ENCODE data around the gene FAM118A. TPM values are rescaled to one million over a fixed set of nuclear protein-coding genes. Genes with fewer than 3 reads are reported as not detected.

The FAM118A gene
- total RNA-seq, 1 experiment from 2014 or later = 20.3 TPM

DNA sequence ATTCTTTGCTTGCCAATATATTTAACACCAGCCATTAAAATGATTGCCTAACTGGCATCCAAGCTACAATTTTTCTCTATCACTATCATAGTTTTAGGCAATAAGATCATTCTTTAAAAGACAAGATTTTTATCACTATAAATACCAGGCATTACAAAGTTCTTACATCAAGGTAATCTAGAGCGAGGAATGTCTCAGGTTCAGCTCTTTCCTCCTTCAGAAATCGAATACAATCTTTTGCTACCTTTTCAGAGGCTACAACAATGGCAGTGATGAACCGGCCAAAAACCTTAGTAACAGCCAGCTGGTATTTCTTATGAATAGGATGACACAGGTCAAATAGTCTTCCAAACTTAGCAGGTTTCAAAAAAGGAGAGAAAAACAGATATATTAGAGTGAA is 79.8 kb downstream of the FAM118A start:
- H2AFZ ChIP-seq (ENCODE audit: low read length) = no peak overlapping the region
- no peaks in the 10 kb centered on the region for H3F3A ChIP-seq (ENCODE audit: low read length, unreplicated experiment)
- no peaks in the 10 kb centered on the region for H3K36me3 ChIP-seq (ENCODE audit: low read depth, low read length)
- no peak overlapping the region for H3K9ac ChIP-seq (ENCODE audit: low read length)
- no TSS peak for BruUV-seq (replicated peaks)
- no peaks in the 10 kb centered on the region for H4K20me1 ChIP-seq (ENCODE audit: low read length)
- CTCF ChIA-PET = no interaction called here
- H3K27me3 ChIP-seq (ENCODE audit: low read length) = peaks cover 4% of the 10 kb centered on the region; the same call in 1 of the 2 replicates
- no peak for TF ChIP-seq EZH2phosphoT487 (IDR thresholded peaks at IDR 0.05; ENCODE audit: borderline replicate concordance, low read length)
- TF ChIP-seq, protein P1, sequence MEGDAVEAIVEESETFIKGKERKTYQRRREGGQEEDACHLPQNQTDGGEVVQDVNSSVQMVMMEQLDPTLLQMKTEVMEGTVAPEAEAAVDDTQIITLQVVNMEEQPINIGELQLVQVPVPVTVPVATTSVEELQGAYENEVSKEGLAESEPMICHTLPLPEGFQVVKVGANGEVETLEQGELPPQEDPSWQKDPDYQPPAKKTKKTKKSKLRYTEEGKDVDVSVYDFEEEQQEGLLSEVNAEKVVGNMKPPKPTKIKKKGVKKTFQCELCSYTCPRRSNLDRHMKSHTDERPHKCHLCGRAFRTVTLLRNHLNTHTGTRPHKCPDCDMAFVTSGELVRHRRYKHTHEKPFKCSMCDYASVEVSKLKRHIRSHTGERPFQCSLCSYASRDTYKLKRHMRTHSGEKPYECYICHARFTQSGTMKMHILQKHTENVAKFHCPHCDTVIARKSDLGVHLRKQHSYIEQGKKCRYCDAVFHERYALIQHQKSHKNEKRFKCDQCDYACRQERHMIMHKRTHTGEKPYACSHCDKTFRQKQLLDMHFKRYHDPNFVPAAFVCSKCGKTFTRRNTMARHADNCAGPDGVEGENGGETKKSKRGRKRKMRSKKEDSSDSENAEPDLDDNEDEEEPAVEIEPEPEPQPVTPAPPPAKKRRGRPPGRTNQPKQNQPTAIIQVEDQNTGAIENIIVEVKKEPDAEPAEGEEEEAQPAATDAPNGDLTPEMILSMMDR (conservative IDR thresholded peaks at IDR 0.05; ENCODE audit: low read depth, low read length) = no peak
- TF ChIP-seq EZH2 (IDR thresholded peaks at IDR 0.05; ENCODE audit: low read length, unreplicated experiment) = no peak
- H3K27ac ChIP-seq (ENCODE audit: low read length) = no peak overlapping the region
- intact Hi-C loops (cut with micrococcal nuclease) = no loop called here
- H3K9me2 ChIP-seq (replicated peaks; ENCODE audit: low read length) = no peaks in the 10 kb centered on the region
- H3K79me2 ChIP-seq (ENCODE audit: low read length) = no peaks in the 10 kb centered on the region
- H3K4me3 ChIP-seq (ENCODE audit: low read length) = no peak overlapping the region
- no peak for DNase-seq
- POLR2A ChIA-PET (ENCODE audit: unreplicated experiment) = no interaction called here
- ATAC-seq = no peak
- no peaks in the 10 kb centered on the region for H3K9me3 ChIP-seq (ENCODE audit: low read length)
- H3K4me1 ChIP-seq (ENCODE audit: insufficient read depth, low read length) = no peaks in the 10 kb centered on the region
- H3K4me2 ChIP-seq (ENCODE audit: low read length) = no peak overlapping the region

Other genes starting within 250 kb of the FAM118A start
- gene NUP50, start 146.0 kb upstream of the FAM118A start, total RNA-seq (2014; rRNA removed) = 65.0 and 69.9 TPM in 2 replicates
- gene KIAA0930, start 69.0 kb upstream of the FAM118A start, total RNA-seq (2014; rRNA removed) = 29.8 and 39.2 TPM in 2 replicates
- 1.1 TPM in 1 of 2 replicates, not detected in the other for gene UPK3A, start 25.0 kb upstream of the FAM118A start, total RNA-seq (2014; rRNA removed)
- gene SMC1B, start 103.7 kb downstream of the FAM118A start, total RNA-seq (2014; rRNA removed) = 0.04 TPM in 1 of 2 replicates, not detected in the other
- gene RIBC2, start 103.8 kb downstream of the FAM118A start, total RNA-seq (2014; rRNA removed) = 2.7 and 4.5 TPM in 2 replicates
- 13.4 and 17.4 TPM in 2 replicates for gene FBLN1, start 192.9 kb downstream of the FAM118A start, total RNA-seq (2014; rRNA removed)